Kidney capillary endothelial cell (primary cell): ENCODE measurements around the gene ARHGAP1.

Source experiments
- DNase-seq: peaks from one replicate; pipeline ENCODE4 v3.0.0-alpha.2; 2018; ENCODE audit warnings: low spot score

The ARHGAP1 gene

GRCh38 chr11:46693597-46694012, 6.8 kb downstream of the ARHGAP1 start:
- DNase-seq: no peak

- DNase-seq: no peak
Observed at GRCh38 chr11:46692450-46692849, 8.0 kb downstream of the ARHGAP1 start.

- no peak for DNase-seq
Observed at GRCh38 chr11:46690702-46691101, 9.7 kb downstream of the ARHGAP1 start.

- DNase-seq: no peak
Observed at GRCh38 chr11:46686886-46687795, 13.3 kb downstream of the ARHGAP1 start.

GRCh38 chr11:46684367-46684766, 16.1 kb downstream of the ARHGAP1 start:
- DNase-seq: no peak

GRCh38 chr11:46682773-46683752, 17.4 kb downstream of the ARHGAP1 start:
- DNase-seq: no peak

GRCh38 chr11:46681814-46682213, 18.6 kb downstream of the ARHGAP1 start:
- no peak for DNase-seq

GRCh38 chr11:46680815-46681214, 19.6 kb downstream of the ARHGAP1 start:
- no peak for DNase-seq

- DNase-seq: no peak
Observed at GRCh38 chr11:46680164-46680760, 20.2 kb downstream of the ARHGAP1 start.

GRCh38 chr11:46679241-46680163, 20.9 kb downstream of the ARHGAP1 start:
- DNase-seq: no peak

- no peak for DNase-seq
Observed at GRCh38 chr11:46678741-46679130, 21.7 kb downstream of the ARHGAP1 start.

GRCh38 chr11:46677991-46678740, 22.3 kb downstream of the ARHGAP1 start:
- DNase-seq: no peak

GRCh38 chr11:46677169-46677568, 23.2 kb downstream of the ARHGAP1 start:
- DNase-seq: no peak

- no peak for DNase-seq
Observed at GRCh38 chr11:46676436-46677158, 23.8 kb downstream of the ARHGAP1 start.

- no peak for DNase-seq
Observed at GRCh38 chr11:46675949-46676348, 24.5 kb downstream of the ARHGAP1 start.

- DNase-seq: no peak
Observed at GRCh38 chr11:46675288-46675851, 25.0 kb downstream of the ARHGAP1 start.

- no peak for DNase-seq
Observed at GRCh38 chr11:46674463-46675287, 25.7 kb downstream of the ARHGAP1 start.

GRCh38 chr11:46673713-46674462, 26.5 kb downstream of the ARHGAP1 start:
- DNase-seq: no peak
